HCT116 (cell line): ENCODE results near the gene SUN2. TPM values are rescaled to one million over a fixed set of nuclear protein-coding genes. Genes with fewer than 3 reads are reported as not detected.

Source experiments
- ATAC-seq: fragments of 200-7000 bp; cut with Tn5 transposase; 2 replicates; pipeline ENCODE4 v1.9.1; 2020; ENCODE audit warnings: mild to moderate bottlenecking, moderate library complexity
- BruUV-seq: library from RNA; stranded (reverse); fragments of 400-500 nt; replicated peaks from 2 replicates; lab custom pipeline; 2021; lab: Mats Ljungman, UMichigan
- CTCF ChIA-PET: fragments of 300-600 bp; sonication (Branson Sonifier 250); formaldehyde crosslinking; loops from one replicate; lab custom pipeline; 2021; ENCODE audit warnings: antibody characterized with exemption; lab: Charles Lee
- POLR2A ChIA-PET: fragments of 300-600, 350-600 bp; sonication (Branson Sonifier 250); formaldehyde crosslinking; loops from one replicate; lab custom pipeline; 2021; ENCODE audit warnings: antibody characterized with exemption; lab: Charles Lee
- RAD21 ChIA-PET, 2 experiments: fragments of 300-600 bp; sonication (Branson Sonifier 250); formaldehyde crosslinking; loops; one replicate each; lab custom pipeline; 2023; ENCODE audit warnings: low total read pairs in 2 of 2; ENCODE audit not compliant: uncharacterized antibody in 2 of 2, unreplicated experiment in 2 of 2, low non-redundant PET in 1 of 2; lab: Charles Lee
- DNase-seq: peaks from one replicate; pipeline ENCODE4 v3.0.0-alpha.2; 2010; ENCODE audit warnings: low read depth, low spot score
- H2AFZ ChIP-seq: fragments of 200-600 bp; shearing (Covaris generic), sonication (generic); 2 replicates; pipeline ENCODE4 v1.6.1; 2017; ENCODE audit warnings: low read depth, mixed run types, mixed read lengths, antibody characterized with exemption, low read length; ENCODE audit not compliant: poor library complexity, severe bottlenecking
- H3K27ac ChIP-seq: 2 replicates; pipeline ENCODE4 v1.5.1; 2012; ENCODE audit warnings: low read depth, low read length
- H3K27me3 ChIP-seq: fragments of 200-600 bp; sonication (generic); 2 replicates; pipeline ENCODE4 v1.6.1; 2016; ENCODE audit warnings: mixed run types, low read length, mixed read lengths; ENCODE audit not compliant: insufficient read depth
- H3K36me3 ChIP-seq, 2 experiments: fragments of 200-500 bp in 1 of 2; fragments of 200-600 bp in 1 of 2; sonication (Bioruptor generic) in 1 of 2; sonication (generic) in 1 of 2; 2 replicates each; pipeline versions ENCODE4 v1.5.1 to v1.6.1; 2014 to 2016; ENCODE audit warnings: low read length in 2 of 2, inconsistent platforms in 1 of 2, mixed read lengths in 1 of 2, mixed run types in 1 of 2; ENCODE audit not compliant: insufficient read depth in 2 of 2, control insufficient read depth in 1 of 2
- H3K4me1 ChIP-seq, 2 experiments: fragments of 200-600 bp in 1 of 2; sonication (generic) in 1 of 2; 2 replicates each; pipeline versions ENCODE4 v1.5.1 to v1.6.1; 2012 to 2017; ENCODE audit warnings: low read length in 2 of 2, inconsistent platforms in 1 of 2, mild to moderate bottlenecking in 1 of 2, mixed read lengths in 1 of 2, mixed run types in 1 of 2, moderate library complexity in 1 of 2; ENCODE audit not compliant: insufficient read depth in 2 of 2, control insufficient read depth in 1 of 2
- H3K4me2 ChIP-seq: fragments of 200-600 bp; sonication (generic); 2 replicates; pipeline ENCODE4 v1.6.1; 2017; ENCODE audit warnings: mixed run types, low read length, mixed read lengths
- H3K4me3 ChIP-seq, 2 experiments: fragments of 200-600 bp in 1 of 2; sonication (generic) in 1 of 2; replicated peaks in 1 of 2; 2 replicates each; pipeline ENCODE4 v1.5.1; 2011 to 2016; ENCODE audit warnings: low read length in 2 of 2, control low read depth in 1 of 2, low read depth in 1 of 2, mild to moderate bottlenecking in 1 of 2, mixed read lengths in 1 of 2, mixed run types in 1 of 2
- H3K79me2 ChIP-seq: fragments of 200-600 bp; sonication (generic); 2 replicates; pipeline ENCODE4 v1.6.1; 2017; ENCODE audit warnings: mild to moderate bottlenecking, mixed run types, low read length, moderate library complexity, mixed read lengths; ENCODE audit not compliant: insufficient read depth
- H3K9ac ChIP-seq: fragments of 200-600 bp; sonication (generic); 2 replicates; pipeline ENCODE4 v1.6.1; 2016; ENCODE audit warnings: low read length, mixed read lengths
- H3K9me2 ChIP-seq: fragments of 200-600 bp; sonication (generic), shearing (Covaris generic); 2 replicates; pipeline ENCODE4 v1.6.1; 2017; ENCODE audit warnings: mixed run types, mild to moderate bottlenecking, moderate library complexity; ENCODE audit not compliant: insufficient read depth
- H3K9me3 ChIP-seq, 2 experiments: fragments of 200-500 bp in 1 of 2; fragments of 200-600 bp in 1 of 2; sonication (Bioruptor generic) in 1 of 2; sonication (generic) in 1 of 2; 2 replicates each; pipeline ENCODE4 v1.6.1; 2014 to 2017; ENCODE audit warnings: low read length in 2 of 2, mixed read lengths in 2 of 2, inconsistent platforms in 1 of 2, low read depth in 1 of 2, mild to moderate bottlenecking in 1 of 2, mixed run types in 1 of 2, moderate library complexity in 1 of 2; ENCODE audit not compliant: control insufficient read depth in 1 of 2, insufficient read depth in 1 of 2
- H4K20me1 ChIP-seq: fragments of 200-600 bp; sonication (generic), shearing (Covaris generic); 2 replicates; pipeline ENCODE4 v1.6.1; 2017; ENCODE audit warnings: mixed run types, mild to moderate bottlenecking, moderate library complexity; ENCODE audit not compliant: insufficient read depth
- CBX3 ChIP-seq: IDR thresholded peaks from 2 replicates; pipeline ENCODE4 v1.6.1; 2012; ENCODE audit warnings: low read depth
- CEBPB ChIP-seq: IDR thresholded peaks from 2 replicates; pipeline ENCODE4 v1.6.1; 2012; ENCODE audit warnings: low read depth
- CTCF ChIP-seq, 3 experiments: fragments of 200-600 bp in 1 of 3; sonication (generic) in 1 of 3; IDR thresholded peaks in 2 of 3; conservative IDR thresholded peaks in 1 of 3; 2 replicates each; pipeline ENCODE4 v1.5.1; 2012 to 2017; ENCODE audit warnings: low read depth in 2 of 3, low read length in 2 of 3, antibody characterized with exemption in 1 of 3, borderline replicate concordance in 1 of 3, control low read depth in 1 of 3, mild to moderate bottlenecking in 1 of 3, mixed read lengths in 1 of 3, mixed run types in 1 of 3, moderate library complexity in 1 of 3; ENCODE audit not compliant: insufficient read depth in 1 of 3
- EGR1 ChIP-seq: IDR thresholded peaks from 2 replicates; pipeline ENCODE4 v1.6.1; 2012; ENCODE audit warnings: low read depth
- ELF1 ChIP-seq: IDR thresholded peaks from 2 replicates; pipeline ENCODE4 v1.6.1; 2012; ENCODE audit warnings: low read depth, borderline replicate concordance
- EZH2 ChIP-seq: fragments of 200-600 bp; sonication (generic); IDR thresholded peaks from 2 replicates; pipeline ENCODE4 v1.6.1; 2017; ENCODE audit warnings: antibody characterized with exemption, mixed run types
- EZH2phosphoT487 ChIP-seq: fragments of 200-600 bp; IDR thresholded peaks from 2 replicates; pipeline ENCODE4 v1.6.1; 2018; ENCODE audit warnings: antibody characterized with exemption, borderline replicate concordance
- FOSL1 ChIP-seq: IDR thresholded peaks from 2 replicates; pipeline ENCODE4 v1.6.1; 2012; ENCODE audit warnings: low read depth
- JUND ChIP-seq: IDR thresholded peaks from 2 replicates; pipeline ENCODE4 v1.6.1; 2012
- POLR2A ChIP-seq: IDR thresholded peaks from 2 replicates; pipeline ENCODE4 v1.7.0; 2011; ENCODE audit warnings: borderline replicate concordance; ENCODE audit not compliant: insufficient read depth, insufficient read length; ENCODE audit errors: extremely low read depth
- RAD21 ChIP-seq: IDR thresholded peaks from 2 replicates; pipeline ENCODE4 v1.6.1; 2012; ENCODE audit warnings: low read depth, mild to moderate bottlenecking
- SIN3A ChIP-seq: IDR thresholded peaks from 2 replicates; pipeline ENCODE4 v1.6.1; 2012; ENCODE audit warnings: low read depth
- SP1 ChIP-seq: IDR thresholded peaks from 2 replicates; pipeline ENCODE4 v1.6.1; 2012; ENCODE audit warnings: low read depth
- SRF ChIP-seq: IDR thresholded peaks from 2 replicates; pipeline ENCODE4 v1.6.1; 2012; ENCODE audit warnings: low read depth
- TCF7L2 ChIP-seq: IDR thresholded peaks from 2 replicates; pipeline ENCODE4 v1.7.0; 2011; ENCODE audit warnings: borderline replicate concordance, inconsistent platforms; ENCODE audit not compliant: insufficient read depth, insufficient read length; ENCODE audit errors: extremely low read depth
- YY1 ChIP-seq: IDR thresholded peaks from 2 replicates; pipeline ENCODE4 v1.6.1; 2011; ENCODE audit warnings: low read length, low read depth, moderate library complexity, mild to moderate bottlenecking; ENCODE audit not compliant: insufficient replicate concordance; ENCODE audit errors: extremely low read depth
- ZFX ChIP-seq: fragments of 450-650 bp; IDR thresholded peaks from 2 replicates; pipeline ENCODE4 v1.6.1; 2017
- ZNF274 ChIP-seq: fragments of 200-500 bp; sonication (Bioruptor generic); IDR thresholded peaks from 2 replicates; pipeline ENCODE4 v1.6.1; 2014; ENCODE audit warnings: mild to moderate bottlenecking, low read depth, low read length, inconsistent platforms
- intact Hi-C: fragments of 100-400 bp; cut with micrococcal nuclease; formaldehyde crosslinking; loops from 2 replicates; pipeline ENCODE4 v1.10.0; 2022
- total RNA-seq: library from RNA; stranded (reverse); gene quantifications from one replicate; pipeline ENCODE4 v1.2.1, GENCODE V29; 2021; ENCODE audit not compliant: unreplicated experiment
- TF ChIP-seq, protein P1 (sequence below): IDR thresholded peaks from 2 replicates; pipeline ENCODE4 v1.6.1; 2012
- TF ChIP-seq, protein P2 (sequence below): IDR thresholded peaks from 2 replicates; pipeline ENCODE4 v1.6.1; 2012; ENCODE audit warnings: low read depth

The SUN2 gene
- total RNA-seq, 1 experiment from 2014 or later: 71.6 TPM

- Histone ChIP-seq H3K9ac (no peak overlapping the region), H2AFZ (no peak overlapping the region), H3K9me2 (no peaks in the 10 kb centered on the region), H3K79me2 (no peaks in the 10 kb centered on the region), H3K27me3 (no peaks in the 10 kb centered on the region), H3K4me3 (no peak overlapping the region), H4K20me1 (no peaks in the 10 kb centered on the region), H3K4me2 (0 out of 2 replicates have a peak overlapping the region, but pooled peaks have one; percentile 21), H3K27ac (peak overlapping the region; percentile 51; the same call in 1 of the 2 replicates), H3K36me3 (peaks cover 30 to 45% of the 10 kb centered on the region in 2 experiments), H3K4me1 (peaks cover 8 to 16% of the 10 kb centered on the region in 2 experiments), H3K9me3 (no peaks in the 10 kb centered on the region)
- DNase-seq (no peak), ATAC-seq (no peak)
- CTCF ChIA-PET: no interaction called here
- POLR2A ChIA-PET: no interaction called here
- intact Hi-C loops: no loop called here
- RAD21 ChIA-PET: no interaction called here
- BruUV-seq: no TSS peak
- no peak for TF ChIP-seq ELF1
- no peak for TF ChIP-seq EGR1
- no peak for TF ChIP-seq EZH2
- TF ChIP-seq, protein P1, sequence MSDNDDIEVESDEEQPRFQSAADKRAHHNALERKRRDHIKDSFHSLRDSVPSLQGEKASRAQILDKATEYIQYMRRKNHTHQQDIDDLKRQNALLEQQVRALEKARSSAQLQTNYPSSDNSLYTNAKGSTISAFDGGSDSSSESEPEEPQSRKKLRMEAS: no peak
- TF ChIP-seq POLR2A: no peak
- no peak for TF ChIP-seq CBX3
- no peak for TF ChIP-seq CTCF (IDR thresholded peaks at IDR 0.05 in 2 of 3, conservative IDR thresholded peaks at IDR 0.05 in 1 of 3; ENCODE audit: borderline replicate concordance in 1 of 3, insufficient read depth in 1 of 3, low read depth in 2 of 3, low read length in 2 of 3)
- TF ChIP-seq JUND: no peak
- TF ChIP-seq TCF7L2: no peak
- TF ChIP-seq FOSL1: no peak
- TF ChIP-seq EZH2phosphoT487: no peak
- TF ChIP-seq CEBPB: no peak
- no peak for TF ChIP-seq SIN3A
- TF ChIP-seq ZFX: no peak
- TF ChIP-seq, protein P2, sequence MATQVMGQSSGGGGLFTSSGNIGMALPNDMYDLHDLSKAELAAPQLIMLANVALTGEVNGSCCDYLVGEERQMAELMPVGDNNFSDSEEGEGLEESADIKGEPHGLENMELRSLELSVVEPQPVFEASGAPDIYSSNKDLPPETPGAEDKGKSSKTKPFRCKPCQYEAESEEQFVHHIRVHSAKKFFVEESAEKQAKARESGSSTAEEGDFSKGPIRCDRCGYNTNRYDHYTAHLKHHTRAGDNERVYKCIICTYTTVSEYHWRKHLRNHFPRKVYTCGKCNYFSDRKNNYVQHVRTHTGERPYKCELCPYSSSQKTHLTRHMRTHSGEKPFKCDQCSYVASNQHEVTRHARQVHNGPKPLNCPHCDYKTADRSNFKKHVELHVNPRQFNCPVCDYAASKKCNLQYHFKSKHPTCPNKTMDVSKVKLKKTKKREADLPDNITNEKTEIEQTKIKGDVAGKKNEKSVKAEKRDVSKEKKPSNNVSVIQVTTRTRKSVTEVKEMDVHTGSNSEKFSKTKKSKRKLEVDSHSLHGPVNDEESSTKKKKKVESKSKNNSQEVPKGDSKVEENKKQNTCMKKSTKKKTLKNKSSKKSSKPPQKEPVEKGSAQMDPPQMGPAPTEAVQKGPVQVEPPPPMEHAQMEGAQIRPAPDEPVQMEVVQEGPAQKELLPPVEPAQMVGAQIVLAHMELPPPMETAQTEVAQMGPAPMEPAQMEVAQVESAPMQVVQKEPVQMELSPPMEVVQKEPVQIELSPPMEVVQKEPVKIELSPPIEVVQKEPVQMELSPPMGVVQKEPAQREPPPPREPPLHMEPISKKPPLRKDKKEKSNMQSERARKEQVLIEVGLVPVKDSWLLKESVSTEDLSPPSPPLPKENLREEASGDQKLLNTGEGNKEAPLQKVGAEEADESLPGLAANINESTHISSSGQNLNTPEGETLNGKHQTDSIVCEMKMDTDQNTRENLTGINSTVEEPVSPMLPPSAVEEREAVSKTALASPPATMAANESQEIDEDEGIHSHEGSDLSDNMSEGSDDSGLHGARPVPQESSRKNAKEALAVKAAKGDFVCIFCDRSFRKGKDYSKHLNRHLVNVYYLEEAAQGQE: no peak
- no peak for TF ChIP-seq SP1
- no peak for TF ChIP-seq ZNF274
- TF ChIP-seq RAD21: no peak
- TF ChIP-seq YY1: no peak
- TF ChIP-seq SRF: no peak
Measured at GRCh38 chr22:38744981-38745380, 10.8 kb downstream of the SUN2 start.
